ENCODE data around the gene ERBB2. TPM values are rescaled to one million over a fixed set of nuclear protein-coding genes. Genes with fewer than 3 reads are reported as not detected.

Gene ERBB2
- total and polyA plus RNA-seq, 2 of the 13 experiments (the other 11 are each of a cell fraction or from before 2014, with no cell fraction given) = 57.7 to 64.1 TPM

GRCh38 chr17:39738983-39739884, 39.4 kb downstream of the ERBB2 start (continued):
- no peak for TF ChIP-seq CREB1 (IDR thresholded peaks at IDR 0.05)
- peak; percentile 75 for TF ChIP-seq CREB1 (CRISPR knock-in tag; IDR thresholded peaks at IDR 0.05)
- TF ChIP-seq MAX (IDR thresholded peaks at IDR 0.05) = peak; percentile 91
- peak; percentile 65 for TF ChIP-seq POLR2AphosphoS5 (IDR thresholded peaks at IDR 0.05; ENCODE audit: low read depth, low read length)
- no peak for TF ChIP-seq ZNF24 (IDR thresholded peaks at IDR 0.05)
- TF ChIP-seq HMG20B (CRISPR knock-in tag; conservative IDR thresholded peaks at IDR 0.05) = peak; percentile 64; the same call in 1 of the 2 replicates
- TF ChIP-seq MXD3 (CRISPR knock-in tag; IDR thresholded peaks at IDR 0.05) = peak; percentile 78; the same call in 1 of the 2 replicates
- TF ChIP-seq ZNF572 (CRISPR knock-in tag; IDR thresholded peaks at IDR 0.05) = no peak
- TF ChIP-seq PAF1 (CRISPR knock-in tag; IDR thresholded peaks at IDR 0.05) = peak; percentile 51
- peak; percentile 64; the same call in 1 of the 2 replicates for TF ChIP-seq ZBTB1 (CRISPR knock-in tag; IDR thresholded peaks at IDR 0.05; ENCODE audit: borderline replicate concordance)
- TF ChIP-seq ZNF749 (CRISPR knock-in tag; IDR thresholded peaks at IDR 0.05; ENCODE audit: borderline replicate concordance) = no peak
- TF ChIP-seq ZNF468 (CRISPR knock-in tag; IDR thresholded peaks at IDR 0.05) = no peak
- peak; percentile 63; the same call in 1 of the 2 replicates for TF ChIP-seq ZSCAN25 (CRISPR knock-in tag; IDR thresholded peaks at IDR 0.05)
- TF ChIP-seq ZNF367 (CRISPR knock-in tag; IDR thresholded peaks at IDR 0.05; ENCODE audit: borderline replicate concordance) = no peak; the same call in 1 of the 2 replicates
- TF ChIP-seq PBX2 (CRISPR knock-in tag; IDR thresholded peaks at IDR 0.05) = no peak
- TF ChIP-seq TMF1 (CRISPR knock-in tag; IDR thresholded peaks at IDR 0.05; ENCODE audit: low read depth) = no peak
- peak; percentile 78; the same call in 1 of the 2 replicates for TF ChIP-seq MIER3 (CRISPR knock-in tag; IDR thresholded peaks at IDR 0.05; ENCODE audit: borderline replicate concordance)
- TF ChIP-seq SMARCE1 (IDR thresholded peaks at IDR 0.05; ENCODE audit: borderline replicate concordance) = no peak
- peak; percentile 87; the same call in 1 of the 2 replicates for TF ChIP-seq ZNF557 (CRISPR knock-in tag; IDR thresholded peaks at IDR 0.05)
- peak; percentile 89; the same call in 1 of the 2 replicates for TF ChIP-seq ZNF430 (CRISPR knock-in tag; IDR thresholded peaks at IDR 0.05)
- TF ChIP-seq NFE2 (CRISPR knock-in tag; IDR thresholded peaks at IDR 0.05) = no peak
- no peak for TF ChIP-seq E2F5 (CRISPR knock-in tag; conservative IDR thresholded peaks at IDR 0.05)
- TF ChIP-seq SIN3B (IDR thresholded peaks at IDR 0.05; ENCODE audit: low read length) = no peak
- TF ChIP-seq THAP7 (CRISPR knock-in tag; IDR thresholded peaks at IDR 0.05) = peak; percentile 84; the same call in 1 of the 2 replicates
- TF ChIP-seq HMGXB4 (CRISPR knock-in tag; IDR thresholded peaks at IDR 0.05; ENCODE audit: borderline replicate concordance in 1 of 2, low read depth in 1 of 2) = peak; percentile 10 to 76; a peak in 3 of 4 replicates
- peak; percentile 89 for TF ChIP-seq SP5 (CRISPR knock-in tag; IDR thresholded peaks at IDR 0.05; ENCODE audit: borderline replicate concordance, low read depth)
